GM12878 (cell line): Measurements from ENCODE around the gene PTPRM. TPM values are rescaled to one million over a fixed set of nuclear protein-coding genes. Genes with fewer than 3 reads are reported as not detected.

Experiments
- ATAC-seq: fragments of 200-7000 bp; cut with Tn5 transposase; 3 replicates; pipeline ENCODE4 v1.9.1; 2020; ENCODE audit warnings: mild to moderate bottlenecking, moderate library complexity
- BruUV-seq: library from RNA; stranded (reverse); fragments of 400-500 nt; replicated peaks from 2 replicates; lab custom pipeline; 2021; lab: Mats Ljungman, UMichigan
- CTCF ChIA-PET: fragments of 300-600 bp; sonication (Branson Sonifier 250); formaldehyde crosslinking; extraction: SDS; loops from one replicate; lab custom pipeline; 2021; ENCODE audit warnings: inconsistent platforms; lab: Yijun Ruan, JAX
- POLR2A ChIA-PET: fragments of 350-600 bp; formaldehyde crosslinking; extraction: SDS; loops from one replicate; lab custom pipeline; 2021; ENCODE audit warnings: inconsistent platforms; lab: Charles Lee
- RAD21 ChIA-PET: fragments of 300-600 bp; sonication (Branson Sonifier 250); formaldehyde crosslinking; loops from one replicate; lab custom pipeline; 2023; ENCODE audit warnings: antibody characterized with exemption; ENCODE audit not compliant: unreplicated experiment; lab: Charles Lee
- SMC1A ChIA-PET: fragments of 300-600 bp; sonication (Branson Sonifier 250); formaldehyde crosslinking; loops from one replicate; lab custom pipeline; 2023; ENCODE audit not compliant: unreplicated experiment, uncharacterized antibody; lab: Charles Lee
- DNase-seq: peaks from one replicate; pipeline ENCODE4 v3.0.0-alpha.2; 2011; ENCODE audit warnings: low read depth, low spot score
- FAIRE-seq: peaks from 3 replicates; lab custom pipeline; 2011; peaks lifted over from hg19 to GRCh38; lab: Jason Lieb, UNC
- H2AFZ ChIP-seq: 2 replicates; pipeline ENCODE4 v1.6.0; 2011; ENCODE audit warnings: low read depth, low read length, control low read depth; ENCODE audit not compliant: control insufficient read depth
- H3K27ac ChIP-seq: 2 replicates; pipeline ENCODE4 v1.5.1; 2011; ENCODE audit warnings: control low read depth; ENCODE audit not compliant: control insufficient read depth, insufficient read depth
- H3K27me3 ChIP-seq, 2 experiments: replicated peaks in 1 of 2; 2 replicates each; pipeline versions ENCODE4 v1.6.0 to v1.6.1; 2011; ENCODE audit warnings: low read length in 1 of 2; ENCODE audit not compliant: control insufficient read depth in 2 of 2, insufficient read depth in 2 of 2
- H3K36me3 ChIP-seq, 2 experiments: 2 replicates each; pipeline ENCODE4 v1.5.1; 2011; ENCODE audit warnings: low read length in 1 of 2; ENCODE audit not compliant: control insufficient read depth in 2 of 2, insufficient read depth in 2 of 2
- H3K4me1 ChIP-seq: 2 replicates; pipeline ENCODE4 v1.6.1; 2011; ENCODE audit warnings: mild to moderate bottlenecking, low read length, moderate library complexity, mixed read lengths; ENCODE audit not compliant: control insufficient read depth, insufficient read depth
- H3K4me2 ChIP-seq: 2 replicates; pipeline ENCODE4 v1.6.0; 2011; ENCODE audit warnings: control low read depth; ENCODE audit not compliant: control insufficient read depth, insufficient read depth
- H3K4me3 ChIP-seq: fragments of 200-600 bp; sonication (generic); 2 replicates; pipeline ENCODE4 v1.5.1; 2016
- H3K79me2 ChIP-seq: 2 replicates; pipeline ENCODE4 v1.6.0; 2011; ENCODE audit warnings: low read length; ENCODE audit not compliant: control insufficient read depth, insufficient read depth
- H3K9ac ChIP-seq: 2 replicates; pipeline ENCODE4 v1.8.0; 2011; ENCODE audit warnings: low read length, control low read depth, mixed read lengths; ENCODE audit not compliant: control insufficient read depth, insufficient read depth
- H3K9me3 ChIP-seq: replicated peaks from 3 replicates; pipeline ENCODE4 v1.5.1; 2011; ENCODE audit warnings: mild to moderate bottlenecking, low read length; ENCODE audit not compliant: control insufficient read depth, insufficient read depth
- H4K20me1 ChIP-seq: 2 replicates; pipeline ENCODE4 v1.6.0; 2011; ENCODE audit not compliant: control insufficient read depth, insufficient read depth
- BCL3 ChIP-seq: IDR thresholded peaks from 2 replicates; pipeline ENCODE4 v1.6.1; 2011; ENCODE audit warnings: borderline replicate concordance, low read depth, mild to moderate bottlenecking, moderate library complexity, low read length; ENCODE audit not compliant: insufficient read depth, poor library complexity, severe bottlenecking
- BHLHE40 ChIP-seq, 2 experiments: fragments of 450-650 bp in 1 of 2; IDR thresholded peaks; 2 replicates each; pipeline ENCODE4 v1.6.1; 2011 to 2017; ENCODE audit warnings: low read depth in 2 of 2, borderline replicate concordance in 1 of 2, improper control_type of control experiment in 1 of 2, low read length in 1 of 2, mild to moderate bottlenecking in 1 of 2
- KAT2A ChIP-seq: conservative IDR thresholded peaks from 2 replicates; pipeline ENCODE4 v1.6.1; 2011; ENCODE audit warnings: low read depth, low read length; ENCODE audit not compliant: control insufficient read depth
- KLF5 ChIP-seq: fragments of 450-650 bp; IDR thresholded peaks from 2 replicates; pipeline ENCODE4 v1.6.1; 2014; ENCODE audit warnings: mild to moderate bottlenecking; ENCODE audit not compliant: partially characterized antibody
- MAX ChIP-seq: IDR thresholded peaks from 2 replicates; pipeline ENCODE4 v1.6.1; 2012; ENCODE audit warnings: low read depth, low read length, improper control_type of control experiment
- NFIC ChIP-seq: IDR thresholded peaks from 2 replicates; pipeline ENCODE4 v1.6.1; 2012; ENCODE audit warnings: low read depth, mild to moderate bottlenecking, inconsistent platforms, low read length, moderate library complexity
- RB1 ChIP-seq: fragments of 450-650 bp; formaldehyde crosslinking; IDR thresholded peaks from 2 replicates; pipeline ENCODE4 v1.6.1; 2017; ENCODE audit warnings: mild to moderate bottlenecking, borderline replicate concordance
- SREBF1 ChIP-seq: IDR thresholded peaks from 2 replicates; pipeline ENCODE4 v1.6.1; 2012; ENCODE audit warnings: mild to moderate bottlenecking, low read length
- ZBED1 ChIP-seq: IDR thresholded peaks from 2 replicates; pipeline ENCODE4 v1.6.1; 2016; ENCODE audit warnings: borderline replicate concordance
- ZBTB33 ChIP-seq: fragments of 450-650 bp; IDR thresholded peaks from 2 replicates; pipeline ENCODE4 v1.6.1; 2017; ENCODE audit warnings: mild to moderate bottlenecking
- ZNF207 ChIP-seq: fragments of 450-650 bp; IDR thresholded peaks from 2 replicates; pipeline ENCODE4 v1.6.1; 2014; ENCODE audit warnings: antibody characterized with exemption, mild to moderate bottlenecking, borderline replicate concordance
- ZSCAN29 ChIP-seq: fragments of 450-650 bp; IDR thresholded peaks from 2 replicates; pipeline ENCODE4 v1.6.1; 2017; ENCODE audit warnings: mild to moderate bottlenecking, moderate library complexity
- WGBS: methylation state at CpG from one replicate; pipeline ENCODE4 v1.1.6; 2016; ENCODE audit warnings: low lambda C conversion rate; ENCODE audit not compliant: insufficient replicate concordance, insufficient coverage; ENCODE audit errors: missing lambda C conversion rate; 5-methylcytosine and 5-hydroxymethylcytosine counted together
- in situ Hi-C: fragments of 300-500 bp; cut with MboI; formaldehyde crosslinking; loops from 9 replicates; pipeline ENCODE4 v1.14.3; 2018; ENCODE audit warnings: mixed read lengths
- intact Hi-C: fragments of 100-400 bp; cut with micrococcal nuclease; formaldehyde crosslinking; loops from one replicate; pipeline ENCODE4 v1.14.2; 2022; ENCODE audit not compliant: unreplicated experiment
- polyA plus RNA-seq, 11 experiments: library from polyadenylated mRNA; depleted of rRNA in 4 of 11; unstranded in 6 of 11; stranded (reverse) in 5 of 11; fragments of >200 nt; fragmentation: Nextera tagmentation in 4 of 11; fragmentation: Illumina TruSeq in 1 of 11; extraction: Ambion mirVana in 4 of 11; extraction: Trizol in 1 of 11; gene quantifications; 1 replicate in 1 of 11; 2 replicates in 10 of 11; pipeline versions ENCODE4 v1.2.1 to v1.2.3, GENCODE V29; 2011 to 2016; ENCODE audit warnings: inconsistent platforms in 2 of 11, missing spikeins in 2 of 11, low read depth in 1 of 11
- total RNA-seq, 4 experiments: library from RNA; depleted of rRNA in 3 of 4; stranded (reverse); fragments of >200 nt in 3 of 4; fragmentation: Illumina TruSeq in 1 of 4; extraction: Trizol in 1 of 4; gene quantifications; 2 replicates each; pipeline versions ENCODE4 v1.2.1 to v1.2.3, GENCODE V29; 2013 to 2021
- TF ChIP-seq, protein P1 (sequence below): fragments of 450-650 bp; IDR thresholded peaks from 2 replicates; pipeline ENCODE4 v1.6.1; 2016; ENCODE audit warnings: mild to moderate bottlenecking
- TF ChIP-seq, protein P2 (sequence below): fragments of 450-650 bp; IDR thresholded peaks from 2 replicates; pipeline ENCODE4 v1.6.1; 2014; ENCODE audit warnings: mild to moderate bottlenecking

The PTPRM gene
- total and polyA plus RNA-seq, 10 of the 15 experiments (the other 5 are each of a cell fraction or from before 2014, with no cell fraction given): 0.07 to 22.6 (median 0.60) TPM

DNA sequence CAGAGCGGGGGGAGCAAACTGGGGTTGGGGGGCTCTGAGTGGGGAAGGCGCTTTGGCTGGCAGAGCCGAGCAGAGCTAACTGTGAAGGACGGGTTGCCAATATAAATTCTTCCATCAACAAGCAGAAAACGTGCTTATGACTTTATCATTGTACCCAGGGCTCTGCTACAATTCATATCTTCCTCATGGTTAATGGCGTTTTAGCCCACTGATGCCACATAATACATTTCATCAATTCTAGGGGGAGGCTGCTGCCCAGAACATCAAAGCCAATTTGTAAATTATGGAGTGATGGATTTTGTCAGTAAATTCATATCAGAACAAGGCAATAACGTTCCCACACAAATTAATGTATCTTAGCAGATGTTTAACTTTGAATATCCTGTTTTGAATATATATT, 866.7 kb downstream of the PTPRM start (continued):
- TF ChIP-seq ZBTB33 (no peak), ZBED1 (no peak), SREBF1 (no peak)

DNA sequence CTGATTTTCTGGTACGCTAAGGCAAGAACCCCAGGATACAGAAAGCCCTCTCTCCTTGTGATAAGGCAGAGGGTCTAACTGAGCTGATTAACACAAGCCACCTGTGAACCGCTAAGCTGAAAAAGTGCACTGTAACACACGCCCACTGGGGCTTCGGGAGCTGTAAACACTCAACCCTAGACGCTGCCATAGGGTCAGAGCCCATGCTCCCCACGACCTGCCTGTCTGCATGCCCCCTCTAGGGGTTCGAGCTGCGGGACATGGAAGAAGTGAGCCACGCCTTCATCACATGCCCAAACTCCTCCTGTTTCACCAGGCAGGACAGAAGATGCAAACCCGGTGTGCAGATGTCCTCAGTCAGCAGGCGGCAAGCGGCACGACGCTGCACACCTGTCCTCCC, 868.3 kb downstream of the PTPRM start:
- ChIA-PET SMC1A (no interaction called here), CTCF (no interaction called here), RAD21 (no interaction called here), POLR2A (no interaction called here)
- Histone ChIP-seq H3K27me3 (peaks cover 0 to 2% of the 10 kb centered on the region in 2 experiments; a peak in 1 of 4 replicates), H3K36me3 (no peaks in the 10 kb centered on the region), H3K4me1 (no peaks in the 10 kb centered on the region), H3K9me3 (no peaks in the 10 kb centered on the region), H4K20me1 (no peaks in the 10 kb centered on the region), H3K27ac (no peak overlapping the region), H3K4me2 (no peak overlapping the region), H3K4me3 (no peak overlapping the region), H3K9ac (no peak overlapping the region), H2AFZ (no peak overlapping the region), H3K79me2 (no peaks in the 10 kb centered on the region)
- intact Hi-C loops (no loop called here), in situ Hi-C loops (no loop called here)
- DNase-seq (no peak), ATAC-seq (no peak), FAIRE-seq (no peak)
- whole genome bisulfite sequencing: 30% methylated on average over 14 of the region's 14 CpGs
- BruUV-seq: no TSS peak
- TF ChIP-seq MAX (no peak), ZNF207 (no peak), RB1 (no peak), NFIC (no peak), KAT2A (no peak), KLF5 (no peak), BHLHE40 (IDR thresholded peaks at IDR 0.05; ENCODE audit: borderline replicate concordance in 1 of 2, low read depth in 2 of 2, low read length in 1 of 2) (no peak), ZSCAN29 (no peak), BCL3 (no peak)
- TF ChIP-seq, protein P1, sequence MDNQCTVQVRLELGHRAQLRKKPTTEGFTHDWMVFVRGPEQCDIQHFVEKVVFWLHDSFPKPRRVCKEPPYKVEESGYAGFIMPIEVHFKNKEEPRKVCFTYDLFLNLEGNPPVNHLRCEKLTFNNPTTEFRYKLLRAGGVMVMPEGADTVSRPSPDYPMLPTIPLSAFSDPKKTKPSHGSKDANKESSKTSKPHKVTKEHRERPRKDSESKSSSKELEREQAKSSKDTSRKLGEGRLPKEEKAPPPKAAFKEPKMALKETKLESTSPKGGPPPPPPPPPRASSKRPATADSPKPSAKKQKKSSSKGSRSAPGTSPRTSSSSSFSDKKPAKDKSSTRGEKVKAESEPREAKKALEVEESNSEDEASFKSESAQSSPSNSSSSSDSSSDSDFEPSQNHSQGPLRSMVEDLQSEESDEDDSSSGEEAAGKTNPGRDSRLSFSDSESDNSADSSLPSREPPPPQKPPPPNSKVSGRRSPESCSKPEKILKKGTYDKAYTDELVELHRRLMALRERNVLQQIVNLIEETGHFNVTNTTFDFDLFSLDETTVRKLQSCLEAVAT: no peak
- TF ChIP-seq, protein P2, sequence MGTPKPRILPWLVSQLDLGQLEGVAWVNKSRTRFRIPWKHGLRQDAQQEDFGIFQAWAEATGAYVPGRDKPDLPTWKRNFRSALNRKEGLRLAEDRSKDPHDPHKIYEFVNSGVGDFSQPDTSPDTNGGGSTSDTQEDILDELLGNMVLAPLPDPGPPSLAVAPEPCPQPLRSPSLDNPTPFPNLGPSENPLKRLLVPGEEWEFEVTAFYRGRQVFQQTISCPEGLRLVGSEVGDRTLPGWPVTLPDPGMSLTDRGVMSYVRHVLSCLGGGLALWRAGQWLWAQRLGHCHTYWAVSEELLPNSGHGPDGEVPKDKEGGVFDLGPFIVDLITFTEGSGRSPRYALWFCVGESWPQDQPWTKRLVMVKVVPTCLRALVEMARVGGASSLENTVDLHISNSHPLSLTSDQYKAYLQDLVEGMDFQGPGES: no peak
